ENCODE measurements around the gene ATP5MG.

The ATP5MG gene

GRCh38 chr11:118370774-118371173, 30.6 kb upstream of the ATP5MG start:
- no peak overlapping the region for H3K27ac ChIP-seq
- ChIA-PET POLR2A (ENCODE audit: low non-redundant PET) (no interaction called here), CTCF (interaction anchor here (0.5 kb wide), 1 partner anchor 89 kb away, joined by 3 read pairs; no protein-coding TSS in a partner anchor)
- DNase-seq (ENCODE audit: low spot score) = peak; percentile 8
- no peak for TF ChIP-seq CTCF (conservative IDR thresholded peaks at IDR 0.05; ENCODE audit: low read depth)

- ChIA-PET CTCF (no interaction called here), POLR2A (ENCODE audit: low non-redundant PET) (no interaction called here)
- TF ChIP-seq CTCF (conservative IDR thresholded peaks at IDR 0.05; ENCODE audit: low read depth) = no peak
- no peak overlapping the region for H3K27ac ChIP-seq
- DNase-seq (ENCODE audit: low spot score) = no peak
These were observed 28.1 kb upstream of the ATP5MG start for GRCh38 chr11:118373263-118373662.

- ChIA-PET POLR2A (ENCODE audit: low non-redundant PET) (no interaction called here), CTCF (interaction anchor here (0.5 kb wide), 1 partner anchor 8 kb away, joined by 3 read pairs; no protein-coding TSS in a partner anchor)
- no peak for TF ChIP-seq CTCF (conservative IDR thresholded peaks at IDR 0.05; ENCODE audit: low read depth)
- DNase-seq (ENCODE audit: low spot score) = no peak
- H3K27ac ChIP-seq = no peak overlapping the region
These were observed 27.5 kb upstream of the ATP5MG start for GRCh38 chr11:118373871-118374270.

GRCh38 chr11:118374729-118375128, 26.7 kb upstream of the ATP5MG start:
- DNase-seq (ENCODE audit: low spot score) = no peak
- POLR2A ChIA-PET (ENCODE audit: low non-redundant PET) = no interaction called here
- TF ChIP-seq CTCF (conservative IDR thresholded peaks at IDR 0.05; ENCODE audit: low read depth) = no peak
- CTCF ChIA-PET = no interaction called here
- H3K27ac ChIP-seq = no peak overlapping the region

- POLR2A ChIA-PET (ENCODE audit: low non-redundant PET) = no interaction called here
- CTCF ChIA-PET = interaction anchor here (0.7 kb wide), 1 partner anchor 178 kb away, joined by 3 read pairs; no protein-coding TSS in a partner anchor
- no peak for DNase-seq (ENCODE audit: low spot score)
These were observed 25.4 kb upstream of the ATP5MG start for GRCh38 chr11:118375978-118376377.

GRCh38 chr11:118379497-118379896, 21.9 kb upstream of the ATP5MG start:
- no peak for TF ChIP-seq CTCF (conservative IDR thresholded peaks at IDR 0.05; ENCODE audit: low read depth)
- H3K27ac ChIP-seq = no peak overlapping the region
- CTCF ChIA-PET = no interaction called here
- POLR2A ChIA-PET (ENCODE audit: low non-redundant PET) = no interaction called here
- DNase-seq (ENCODE audit: low spot score) = no peak

More at GRCh38 chr11:118375978-118376377, 25.4 kb upstream of the ATP5MG start:
- no peak overlapping the region for H3K27ac ChIP-seq
- TF ChIP-seq CTCF (conservative IDR thresholded peaks at IDR 0.05; ENCODE audit: low read depth) = no peak
